ENCODE results near the gene PTPRG.

The PTPRG gene

GRCh38 chr3:62041681-62042080 lies 480.3 kb downstream of the PTPRG start:
- no peak for DNase-seq

GRCh38 chr3:62044874-62045411 lies 483.6 kb downstream of the PTPRG start:
- DNase-seq, result no peak

GRCh38 chr3:62046326-62046725 lies 485.0 kb downstream of the PTPRG start:
- DNase-seq, result no peak

GRCh38 chr3:62048577-62048976 lies 487.2 kb downstream of the PTPRG start:
- DNase-seq, result no peak

- DNase-seq, result no peak
These were observed 487.7 kb downstream of the PTPRG start for GRCh38 chr3:62049033-62049432.

- no peak for DNase-seq
These were observed 490.1 kb downstream of the PTPRG start for GRCh38 chr3:62051506-62051905.

GRCh38 chr3:62052331-62052730 lies 491.0 kb downstream of the PTPRG start:
- DNase-seq, result no peak

- no peak for DNase-seq
These were observed 495.3 kb downstream of the PTPRG start for GRCh38 chr3:62056658-62057057.

- no peak for DNase-seq
These were observed 496.1 kb downstream of the PTPRG start for GRCh38 chr3:62057339-62058047.

- DNase-seq, result no peak
These were observed 504.8 kb downstream of the PTPRG start for GRCh38 chr3:62065985-62066693.

GRCh38 chr3:62068337-62068736 lies 507.0 kb downstream of the PTPRG start:
- DNase-seq, result no peak

GRCh38 chr3:62070891-62071290 lies 509.5 kb downstream of the PTPRG start:
- DNase-seq, result no peak

- DNase-seq, result no peak
These were observed 511.7 kb downstream of the PTPRG start for GRCh38 chr3:62073038-62073437.

- no peak for DNase-seq
These were observed 523.2 kb downstream of the PTPRG start for GRCh38 chr3:62084558-62084957.

- DNase-seq, result no peak
These were observed 527.2 kb downstream of the PTPRG start for GRCh38 chr3:62088472-62089104.

- DNase-seq, result no peak
These were observed 528.7 kb downstream of the PTPRG start for GRCh38 chr3:62090066-62090465.

- DNase-seq, result no peak
These were observed 529.1 kb downstream of the PTPRG start for GRCh38 chr3:62090519-62090918.

- no peak for DNase-seq
These were observed 531.7 kb downstream of the PTPRG start for GRCh38 chr3:62093025-62093424.

- no peak for DNase-seq
These were observed 533.1 kb downstream of the PTPRG start for GRCh38 chr3:62094461-62094860.

GRCh38 chr3:62095080-62095479 lies 533.7 kb downstream of the PTPRG start:
- DNase-seq, result no peak

GRCh38 chr3:62095756-62096155 lies 534.4 kb downstream of the PTPRG start:
- no peak for DNase-seq

- no peak for DNase-seq
These were observed 535.1 kb downstream of the PTPRG start for GRCh38 chr3:62096521-62096920.

GRCh38 chr3:62097121-62097520 lies 535.8 kb downstream of the PTPRG start:
- DNase-seq, result no peak
